LNCaP clone FGC (cell line): Measurements from ENCODE around the gene AQP5.

Experiments
- DNase-seq: peaks from one replicate; pipeline ENCODE4 v3.0.0-alpha.2; 2011; ENCODE audit warnings: low read depth
- H3K4me3 ChIP-seq: 2 replicates; pipeline ENCODE4 v1.5.1; 2011; ENCODE audit warnings: mild to moderate bottlenecking, low read depth, low read length, control low read depth
- TF ChIP-seq, protein P1 (sequence below): IDR thresholded peaks from 2 replicates; pipeline ENCODE4 v1.5.1; 2012; ENCODE audit warnings: mild to moderate bottlenecking; ENCODE audit not compliant: control insufficient read depth, insufficient read depth; ENCODE audit errors: extremely low read depth

Gene AQP5

GRCh38 chr12:49965836-49966235 is 4.2 kb downstream of the AQP5 start:
- H3K4me3 ChIP-seq, result no peak overlapping the region
- TF ChIP-seq, protein P1, sequence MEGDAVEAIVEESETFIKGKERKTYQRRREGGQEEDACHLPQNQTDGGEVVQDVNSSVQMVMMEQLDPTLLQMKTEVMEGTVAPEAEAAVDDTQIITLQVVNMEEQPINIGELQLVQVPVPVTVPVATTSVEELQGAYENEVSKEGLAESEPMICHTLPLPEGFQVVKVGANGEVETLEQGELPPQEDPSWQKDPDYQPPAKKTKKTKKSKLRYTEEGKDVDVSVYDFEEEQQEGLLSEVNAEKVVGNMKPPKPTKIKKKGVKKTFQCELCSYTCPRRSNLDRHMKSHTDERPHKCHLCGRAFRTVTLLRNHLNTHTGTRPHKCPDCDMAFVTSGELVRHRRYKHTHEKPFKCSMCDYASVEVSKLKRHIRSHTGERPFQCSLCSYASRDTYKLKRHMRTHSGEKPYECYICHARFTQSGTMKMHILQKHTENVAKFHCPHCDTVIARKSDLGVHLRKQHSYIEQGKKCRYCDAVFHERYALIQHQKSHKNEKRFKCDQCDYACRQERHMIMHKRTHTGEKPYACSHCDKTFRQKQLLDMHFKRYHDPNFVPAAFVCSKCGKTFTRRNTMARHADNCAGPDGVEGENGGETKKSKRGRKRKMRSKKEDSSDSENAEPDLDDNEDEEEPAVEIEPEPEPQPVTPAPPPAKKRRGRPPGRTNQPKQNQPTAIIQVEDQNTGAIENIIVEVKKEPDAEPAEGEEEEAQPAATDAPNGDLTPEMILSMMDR, result no peak
- no peak for DNase-seq

GRCh38 chr12:49966511-49967041 is 4.9 kb downstream of the AQP5 start:
- TF ChIP-seq, protein P1, result no peak

GRCh38 chr12:49967042-49967776 is 5.5 kb downstream of the AQP5 start:
- peak overlapping the region; percentile 42 for H3K4me3 ChIP-seq
- TF ChIP-seq, protein P1, result peak; percentile 99
- DNase-seq, result peak; percentile 61

More at GRCh38 chr12:49966511-49967041, 4.9 kb downstream of the AQP5 start:
- no peak for DNase-seq
- H3K4me3 ChIP-seq, result no peak overlapping the region

- TF ChIP-seq, protein P1, result no peak
- no peak for DNase-seq
- H3K4me3 ChIP-seq, result no peak overlapping the region
These were observed 6.1 kb downstream of the AQP5 start for GRCh38 chr12:49967777-49968250.

GRCh38 chr12:49968471-49968870 is 6.8 kb downstream of the AQP5 start:
- no peak overlapping the region for H3K4me3 ChIP-seq
- TF ChIP-seq, protein P1, result no peak
- DNase-seq, result no peak

DNA sequence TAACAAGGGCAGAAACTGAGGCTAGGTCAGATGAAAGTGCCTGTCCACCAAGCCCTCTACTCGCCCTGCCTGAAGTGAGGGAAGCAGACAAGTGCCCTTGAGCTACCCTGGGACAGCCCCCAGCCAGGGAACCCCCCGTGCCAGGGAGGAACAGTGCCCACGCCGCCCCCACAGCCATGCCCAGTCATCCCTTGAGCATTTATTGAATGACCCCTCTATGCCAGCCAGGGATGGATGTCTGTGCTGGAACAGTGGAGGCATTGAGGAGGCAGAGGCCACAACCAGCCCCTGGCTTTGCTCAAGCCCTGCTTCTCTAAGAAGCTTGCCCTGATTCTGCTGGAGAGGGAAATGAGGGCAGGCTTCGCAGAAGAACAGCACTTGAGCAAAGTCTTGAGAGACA is 7.4 kb downstream of the AQP5 start:
- TF ChIP-seq, protein P1, result no peak
- no peak overlapping the region for H3K4me3 ChIP-seq
- DNase-seq, result no peak
